Gastroesophageal sphincter (tissue), 4 donors: ENCODE measurements around the gene FGR. TPM values are rescaled to one million over a fixed set of nuclear protein-coding genes. Genes with fewer than 3 reads are reported as not detected.

ENCODE experiments used
- ATAC-seq: fragments of 150-250 bp; one replicate; pipeline ENCODE4 v1.9.1; 2016; ENCODE audit warnings: mild to moderate bottlenecking, moderate library complexity
- H3K27ac ChIP-seq, 4 donors: fragments of 200-600 bp; sonication (generic) in 3 of 4; 1 replicate in 3 of 4; 2 replicates in 1 of 4; pipeline ENCODE4 v1.5.1; 2016 to 2019
- H3K27me3 ChIP-seq: fragments of 200-600 bp; sonication (generic); one replicate; pipeline ENCODE4 v1.5.1; 2019
- H3K36me3 ChIP-seq, 2 donors: fragments of 200-600 bp; sonication (generic); one replicate each; pipeline ENCODE4 v1.5.1; 2019; ENCODE audit warnings: control low read depth in 1 of 2
- H3K4me1 ChIP-seq, 3 donors: fragments of 200-600 bp; sonication (generic); 1 replicate in 2 of 3; 2 replicates in 1 of 3; pipeline ENCODE4 v1.5.1; 2016 to 2019; ENCODE audit warnings: control low read depth in 2 of 3
- H3K4me3 ChIP-seq, 2 donors: fragments of 200-600 bp; sonication (generic); one replicate each; pipeline ENCODE4 v1.5.1; 2019; ENCODE audit warnings: mild to moderate bottlenecking in 1 of 2, moderate library complexity in 1 of 2
- H3K9me3 ChIP-seq, 3 donors: fragments of 200-600 bp; sonication (generic); one replicate each; pipeline ENCODE4 v1.5.1; 2017 to 2019; ENCODE audit warnings: control low read depth in 2 of 3
- CTCF ChIP-seq, 4 experiments: fragments of 200-600 bp in 2 of 4; fragments of 450-650 bp in 2 of 4; sonication (generic) in 1 of 4; IDR thresholded peaks; one replicate each; pipeline ENCODE4 v1.5.1; 2017 to 2019; ENCODE audit warnings: antibody characterized with exemption in 4 of 4, mild to moderate bottlenecking in 2 of 4, moderate library complexity in 2 of 4
- EP300 ChIP-seq: sonication (generic); formaldehyde crosslinking; IDR thresholded peaks from one replicate; pipeline ENCODE4 v1.6.1; 2017; ENCODE audit warnings: antibody characterized with exemption, mild to moderate bottlenecking
- POLR2A ChIP-seq, 2 donors: fragments of 450-650 bp; IDR thresholded peaks; one replicate each; pipeline ENCODE4 v1.6.1; 2017; ENCODE audit warnings: antibody characterized with exemption in 2 of 2, mild to moderate bottlenecking in 2 of 2, moderate library complexity in 1 of 2
- POLR2AphosphoS5 ChIP-seq: sonication (generic); formaldehyde crosslinking; IDR thresholded peaks from one replicate; pipeline ENCODE4 v1.6.1; 2017; ENCODE audit warnings: antibody characterized with exemption
- WGBS, 2 donors: methylation state at CpG; one replicate each; pipeline ENCODE4 v1.1.5; 2018; ENCODE audit warnings: low coverage in 1 of 2; 5-methylcytosine and 5-hydroxymethylcytosine counted together
- total RNA-seq, 4 donors: library from RNA; depleted of rRNA; stranded (reverse); fragments of >200 nt; gene quantifications; one replicate each; pipeline ENCODE4 v1.1.0, GENCODE V29; 2016

The FGR gene
- total RNA-seq, 4 donors from 2014 or later = 9.2 to 17.8 (median 10.1) TPM

DNA sequence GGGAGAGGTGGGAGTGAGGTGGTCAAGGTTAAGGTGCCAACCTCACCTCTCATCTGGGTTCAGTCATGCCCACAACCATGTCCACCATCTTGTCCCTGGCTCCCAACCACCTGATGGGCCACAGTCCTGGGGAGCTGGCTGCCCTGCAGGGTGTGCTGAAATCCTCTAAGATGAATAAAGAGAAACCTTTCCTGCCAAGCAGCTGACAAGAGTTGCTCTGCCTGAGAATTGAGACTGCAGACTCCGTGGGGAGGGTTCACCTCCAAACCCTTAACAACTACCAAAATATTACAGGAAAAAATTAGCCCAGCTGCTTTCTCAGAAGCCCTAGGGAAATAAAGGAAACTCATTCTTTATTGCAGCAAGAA lies 15.2 kb upstream of the FGR start:
- no peaks in the 10 kb centered on the region for H3K27me3 ChIP-seq
- H3K36me3 ChIP-seq = no peaks in the 10 kb centered on the region
- TF ChIP-seq EP300 = no peak
- H3K4me3 ChIP-seq = no peak overlapping the region
- ATAC-seq = peak; percentile 34
- H3K4me1 ChIP-seq = peaks cover 0 to 32% (median 20%) of the 10 kb centered on the region in 3 donors
- 14% methylated on average over 1 of the region's 1 CpG; no CpG with 5 or more reads in 1 of the 2 donors for WGBS, 2 donors
- H3K9me3 ChIP-seq = no peaks in the 10 kb centered on the region
- peak overlapping the region in 3 of 4 donors; percentile 45 to 62 (median 61) for H3K27ac ChIP-seq

DNA sequence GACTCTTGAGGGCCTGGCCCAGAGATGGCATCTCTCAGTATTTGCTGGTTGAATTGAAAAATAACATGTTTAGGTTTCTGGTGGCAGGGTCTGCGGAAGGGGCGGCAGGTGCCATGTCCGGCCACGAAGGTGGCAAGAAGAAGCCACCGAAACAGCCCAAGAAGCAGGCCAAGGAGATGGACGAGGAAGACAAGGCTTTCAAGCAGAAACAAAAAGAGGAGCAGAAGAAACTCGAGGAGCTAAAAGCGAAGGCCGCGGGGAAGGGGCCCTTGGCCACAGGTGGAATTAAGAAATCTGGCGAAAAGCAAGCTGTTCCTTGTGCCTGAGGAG lies 14.3 kb upstream of the FGR start:
- WGBS, 2 donors = 83 to 100% methylated on average over 1 to 6 of the region's 11 CpGs
- no peaks in the 10 kb centered on the region for H3K9me3 ChIP-seq
- no peaks in the 10 kb centered on the region for H3K36me3 ChIP-seq
- H3K4me3 ChIP-seq = no peak overlapping the region
- TF ChIP-seq EP300 (no peak), CTCF (IDR thresholded peaks at IDR 0.05) (no peak), POLR2AphosphoS5 (no peak), POLR2A (IDR thresholded peaks at IDR 0.05) (no peak)
- no peak for ATAC-seq
- H3K27ac ChIP-seq = no peak overlapping the region
- peaks cover 0 to 28% (median 20%) of the 10 kb centered on the region in 3 donors for H3K4me1 ChIP-seq
- H3K27me3 ChIP-seq = no peaks in the 10 kb centered on the region

DNA sequence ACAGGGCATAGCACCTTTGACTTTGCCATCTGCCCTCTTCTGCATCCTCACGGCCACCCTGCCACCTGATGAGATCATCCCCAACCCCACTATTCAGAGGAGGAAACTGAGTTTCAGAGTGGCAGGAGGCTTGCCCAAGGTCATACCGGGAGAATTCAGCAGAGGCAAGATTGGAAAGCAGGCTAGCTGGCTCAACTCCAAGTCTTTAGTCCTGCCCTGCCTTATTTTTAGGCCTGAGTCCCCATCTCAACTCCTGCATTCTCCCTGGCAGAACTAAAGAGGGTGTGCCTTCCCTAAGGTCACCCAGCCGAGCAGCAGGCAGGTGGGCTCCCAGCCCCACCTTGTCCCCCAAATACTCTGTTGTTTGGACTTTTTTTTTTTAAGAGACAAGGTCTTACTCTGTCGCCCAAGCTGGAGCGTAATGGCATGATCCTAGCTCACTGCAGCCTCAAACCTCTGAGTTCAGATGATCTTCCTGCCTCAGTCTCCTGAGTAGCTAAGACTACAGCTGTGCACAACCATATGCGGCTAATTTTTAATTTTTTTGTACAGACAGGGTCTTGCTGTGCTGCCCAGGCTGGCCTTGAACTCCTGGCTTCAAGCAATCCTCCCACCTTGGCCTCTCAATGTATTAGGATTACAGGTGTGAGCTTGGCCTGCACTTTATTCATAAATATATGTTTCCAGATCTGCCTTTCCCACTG lies 13.8 kb upstream of the FGR start:
- 50 to 53% methylated on average over 2 of the region's 6 CpGs for WGBS, 2 donors
- H3K4me1 ChIP-seq = peaks cover 0 to 33% (median 20%) of the 10 kb centered on the region in 3 donors
- no peaks in the 10 kb centered on the region for H3K9me3 ChIP-seq
- no peak for ATAC-seq
- H3K27me3 ChIP-seq = no peaks in the 10 kb centered on the region
- TF ChIP-seq CTCF (IDR thresholded peaks at IDR 0.05) (no peak), EP300 (no peak), POLR2AphosphoS5 (no peak), POLR2A (IDR thresholded peaks at IDR 0.05) (no peak)
- H3K4me3 ChIP-seq = no peak overlapping the region
- H3K27ac ChIP-seq = peak overlapping the region in 1 of 4 donors; percentile 15
- no peaks in the 10 kb centered on the region for H3K36me3 ChIP-seq

DNA sequence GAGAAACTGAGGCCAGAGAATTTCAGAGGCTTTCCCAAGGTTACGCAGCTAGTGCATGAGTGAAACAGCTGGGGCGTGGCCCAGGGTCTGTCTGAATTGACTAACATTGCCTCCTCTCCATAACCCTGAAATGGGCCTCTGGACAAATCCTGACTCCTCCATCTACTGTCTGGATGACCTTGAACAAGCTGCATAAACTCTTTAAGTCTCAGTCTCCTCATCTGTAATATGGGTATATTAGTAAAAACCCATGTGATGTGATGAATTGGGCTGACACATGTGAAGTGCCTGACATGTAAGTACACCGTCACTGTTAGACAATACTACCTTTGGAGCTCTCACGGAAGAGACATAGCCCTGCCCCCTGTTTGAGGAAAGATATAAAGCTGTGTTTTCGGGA lies 12.3 kb upstream of the FGR start:
- TF ChIP-seq POLR2A (IDR thresholded peaks at IDR 0.05) (no peak), EP300 (no peak), POLR2AphosphoS5 (no peak), CTCF (IDR thresholded peaks at IDR 0.05) (no peak)
- Histone ChIP-seq H3K27me3 (no peaks in the 10 kb centered on the region), H3K27ac (no peak overlapping the region), H3K9me3 (no peaks in the 10 kb centered on the region), H3K4me1 (peaks cover 0 to 37% (median 20%) of the 10 kb centered on the region in 3 donors), H3K36me3 (no peaks in the 10 kb centered on the region), H3K4me3 (no peak overlapping the region)
- 78 to 98% methylated on average over 4 to 5 of the region's 5 CpGs for WGBS, 2 donors
- no peak for ATAC-seq

DNA sequence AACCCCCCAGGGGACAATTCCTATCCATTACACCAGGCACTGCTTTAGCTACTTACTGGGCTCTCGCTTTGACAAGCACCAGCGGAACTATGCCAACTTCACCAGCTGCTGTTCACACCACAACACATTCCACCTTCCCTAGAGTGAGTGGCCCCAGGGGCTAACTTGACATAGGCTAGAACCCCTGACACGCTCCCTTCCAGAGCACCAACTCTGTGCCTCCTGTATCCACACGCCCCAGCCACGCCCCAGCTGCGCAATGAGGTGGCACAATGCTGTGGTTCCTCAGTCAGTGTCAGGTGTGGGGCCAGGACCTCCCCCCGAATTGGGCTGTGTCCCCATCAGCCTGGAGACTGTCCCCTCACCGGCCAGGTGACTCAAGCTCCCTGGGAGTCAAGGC lies 11.7 kb upstream of the FGR start:
- H3K27me3 ChIP-seq = no peaks in the 10 kb centered on the region
- WGBS, 2 donors = 100% methylated on average over 1 of the region's 8 CpGs; no CpG with 5 or more reads in 1 of the 2 donors
- ATAC-seq = no peak
- no peak overlapping the region for H3K27ac ChIP-seq
- no peak for TF ChIP-seq EP300
- no peak for TF ChIP-seq POLR2AphosphoS5
- no peak for TF ChIP-seq POLR2A (IDR thresholded peaks at IDR 0.05)
- TF ChIP-seq CTCF (IDR thresholded peaks at IDR 0.05) = no peak
- no peaks in the 10 kb centered on the region for H3K36me3 ChIP-seq
- H3K4me1 ChIP-seq = peaks cover 0 to 37% (median 20%) of the 10 kb centered on the region in 3 donors
- no peak overlapping the region for H3K4me3 ChIP-seq
- H3K9me3 ChIP-seq = no peaks in the 10 kb centered on the region
